ENCODE measurements around the gene ZNRF3.

The ZNRF3 gene

DNA sequence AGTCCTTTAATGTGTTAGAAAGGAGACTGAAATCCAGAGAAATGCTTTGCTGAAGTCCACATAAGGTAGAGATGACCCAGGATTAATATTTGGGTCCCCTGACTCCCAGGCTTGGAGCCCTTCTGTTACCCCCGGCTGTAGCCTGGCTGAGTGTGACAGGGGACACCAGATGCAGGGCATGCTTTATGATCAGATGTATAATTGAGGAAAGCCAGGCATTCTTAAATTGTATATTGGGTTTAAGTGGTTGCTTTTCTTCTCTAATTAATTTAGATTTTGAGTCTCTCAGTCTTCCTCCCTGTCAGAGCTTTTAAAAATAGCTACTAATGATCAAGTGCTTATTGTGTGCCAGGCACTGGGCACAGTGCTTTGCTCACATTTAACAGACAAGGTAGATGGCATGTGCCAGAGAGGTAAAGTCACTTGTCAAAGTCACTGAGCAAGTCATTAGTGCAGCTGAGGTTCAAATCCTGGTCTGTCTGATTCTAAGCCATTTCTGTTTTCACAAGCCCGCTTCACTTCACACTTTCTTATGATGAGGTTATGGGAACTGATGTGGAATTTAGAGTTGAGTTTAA, 7.9 kb downstream of the ZNRF3 start:
- no peak for DNase-seq (ENCODE audit: extremely low read depth, low read depth)
- no peak overlapping the region for H3K4me3 ChIP-seq (replicated peaks; ENCODE audit: low read depth, low read length)
- TF ChIP-seq CTCF (IDR thresholded peaks at IDR 0.05; ENCODE audit: low read depth, low read length, missing control alignments), result no peak

GRCh38 chr22:28892175-28892731, 8.9 kb downstream of the ZNRF3 start:
- H3K4me3 ChIP-seq (replicated peaks; ENCODE audit: low read depth, low read length), result no peak overlapping the region
- no peak for DNase-seq (ENCODE audit: extremely low read depth, low read depth)
- TF ChIP-seq CTCF (IDR thresholded peaks at IDR 0.05; ENCODE audit: low read depth, low read length, missing control alignments), result no peak

- no peak for DNase-seq (ENCODE audit: extremely low read depth, low read depth)
- H3K4me3 ChIP-seq (replicated peaks; ENCODE audit: low read depth, low read length), result no peak overlapping the region
- no peak for TF ChIP-seq CTCF (IDR thresholded peaks at IDR 0.05; ENCODE audit: low read depth, low read length, missing control alignments)
Observed at GRCh38 chr22:28893810-28894209, 10.4 kb downstream of the ZNRF3 start.

- TF ChIP-seq CTCF (IDR thresholded peaks at IDR 0.05; ENCODE audit: low read depth, low read length, missing control alignments), result no peak
- DNase-seq (ENCODE audit: extremely low read depth, low read depth), result no peak
- H3K4me3 ChIP-seq (replicated peaks; ENCODE audit: low read depth, low read length), result no peak overlapping the region
Observed at GRCh38 chr22:28894334-28894733, 11.0 kb downstream of the ZNRF3 start.

GRCh38 chr22:28894807-28895206, 11.4 kb downstream of the ZNRF3 start:
- TF ChIP-seq CTCF (IDR thresholded peaks at IDR 0.05; ENCODE audit: low read depth, low read length, missing control alignments), result no peak
- no peak overlapping the region for H3K4me3 ChIP-seq (replicated peaks; ENCODE audit: low read depth, low read length)
- DNase-seq (ENCODE audit: extremely low read depth, low read depth), result no peak

DNA sequence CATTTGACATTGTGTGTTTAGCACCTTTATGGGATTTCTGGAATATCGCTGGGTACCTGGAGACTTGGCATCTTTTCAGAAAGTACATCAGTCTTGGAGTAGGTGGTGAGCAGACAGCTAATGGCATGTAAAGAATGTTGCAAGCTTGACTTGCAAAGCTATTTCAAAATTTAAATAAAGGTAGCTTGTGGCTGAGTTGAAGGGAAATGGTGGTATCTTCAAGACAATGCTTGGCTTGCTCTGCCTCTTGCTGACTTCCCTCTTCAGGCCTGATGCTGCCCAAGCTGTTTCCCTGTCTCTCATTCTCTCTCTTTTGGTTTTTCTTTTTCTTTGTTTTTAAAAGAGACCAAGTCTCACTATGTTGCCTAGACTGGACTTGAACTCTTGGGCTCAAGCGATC, 13.2 kb downstream of the ZNRF3 start:
- no peak for DNase-seq (ENCODE audit: extremely low read depth, low read depth)
- H3K4me3 ChIP-seq (replicated peaks; ENCODE audit: low read depth, low read length), result no peak overlapping the region
- no peak for TF ChIP-seq CTCF (IDR thresholded peaks at IDR 0.05; ENCODE audit: low read depth, low read length, missing control alignments)

DNA sequence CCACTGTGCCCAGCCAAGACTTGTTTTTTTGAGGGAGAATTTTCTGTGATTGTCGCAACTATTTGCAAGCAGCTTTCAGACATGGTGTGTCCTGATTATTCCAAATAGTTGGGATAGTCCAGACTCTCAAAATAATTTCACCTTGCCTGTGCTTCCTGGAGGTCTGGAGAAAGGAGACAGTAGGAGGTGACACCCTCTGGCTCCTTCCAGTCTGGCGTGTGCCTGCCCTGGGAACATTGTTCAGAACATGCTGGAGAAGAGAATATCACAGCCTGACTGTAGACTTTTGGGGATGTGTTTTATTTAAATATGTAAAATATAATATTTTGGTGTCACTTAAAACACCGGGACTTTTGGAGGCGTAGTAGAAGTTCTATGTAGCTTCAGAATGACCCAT, 14.9 kb downstream of the ZNRF3 start:
- no peak for TF ChIP-seq CTCF (IDR thresholded peaks at IDR 0.05; ENCODE audit: low read depth, low read length, missing control alignments)
- H3K4me3 ChIP-seq (replicated peaks; ENCODE audit: low read depth, low read length), result no peak overlapping the region
- DNase-seq (ENCODE audit: extremely low read depth, low read depth), result no peak

Measured in HFF-Myc (cell line).